ENCODE data around the gene YBX2.
"Not testable (repeated sequence)": the region's sequence is repeated elsewhere in the genome, so short reads cannot be mapped to it uniquely, and the experiment has no call there.

Gene YBX2

DNA sequence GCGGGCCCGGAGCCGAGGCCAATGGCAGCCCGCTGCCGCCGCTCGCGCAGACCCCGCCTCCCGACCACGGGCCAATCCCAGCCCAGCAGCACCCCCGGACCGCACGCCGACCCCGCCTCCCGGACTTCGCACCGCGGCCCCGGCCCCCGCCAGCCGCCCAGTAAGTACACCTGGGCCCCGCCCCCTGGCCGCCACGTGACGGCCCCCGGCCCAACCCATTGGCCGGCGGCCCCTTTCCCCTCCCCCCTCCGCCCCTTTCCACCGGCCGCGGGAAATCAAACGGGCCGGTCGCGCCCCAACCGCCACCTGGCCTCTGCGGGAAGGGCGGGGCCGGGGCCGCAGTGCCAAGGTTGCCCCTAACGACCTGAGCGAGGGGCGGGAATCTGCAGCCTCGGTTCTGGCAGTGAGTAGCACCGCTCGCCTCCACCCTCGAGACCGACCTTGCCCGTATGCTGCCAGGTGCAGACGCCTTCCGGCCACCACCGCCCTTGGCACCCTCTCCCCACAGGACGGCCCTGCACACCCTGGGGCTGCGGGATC, at the start of gene YBX2:
Gene YBX2 (minus strand): TSS at position 26 of the 540 bp plus-strand sequence. CDS start 139 bp downstream, outside the sequence.
- in situ Hi-C loops (cut with MboI; ENCODE audit: low sequenced_read_pairs) = no loop called here

GRCh38 chr17:7343250-7343649, 48.8 kb upstream of the YBX2 start:
- in situ Hi-C loops (cut with MboI; ENCODE audit: low sequenced_read_pairs) = no loop called here

DNA sequence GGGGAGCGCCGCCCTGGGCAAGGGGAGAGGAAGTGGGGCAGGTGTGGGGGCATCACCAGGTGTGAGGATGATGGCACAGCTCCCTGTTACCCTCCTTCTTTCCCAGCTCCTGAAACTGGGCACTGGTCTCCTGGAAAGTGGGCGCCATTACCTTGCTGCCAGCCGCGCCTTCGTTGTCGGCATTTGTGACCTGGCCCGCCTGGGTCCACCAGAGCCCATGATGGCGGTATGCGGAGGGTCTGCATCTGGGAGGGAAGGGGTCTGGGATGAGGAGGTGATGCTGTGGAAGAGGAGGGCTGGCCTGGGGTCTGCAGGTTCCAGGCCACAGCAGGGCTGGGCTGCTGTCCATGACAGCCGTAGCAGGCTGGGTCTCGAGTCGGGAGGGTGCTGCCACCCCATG, 47.4 kb upstream of the YBX2 start:
- in situ Hi-C loops (cut with MboI; ENCODE audit: low sequenced_read_pairs) = no loop called here

DNA sequence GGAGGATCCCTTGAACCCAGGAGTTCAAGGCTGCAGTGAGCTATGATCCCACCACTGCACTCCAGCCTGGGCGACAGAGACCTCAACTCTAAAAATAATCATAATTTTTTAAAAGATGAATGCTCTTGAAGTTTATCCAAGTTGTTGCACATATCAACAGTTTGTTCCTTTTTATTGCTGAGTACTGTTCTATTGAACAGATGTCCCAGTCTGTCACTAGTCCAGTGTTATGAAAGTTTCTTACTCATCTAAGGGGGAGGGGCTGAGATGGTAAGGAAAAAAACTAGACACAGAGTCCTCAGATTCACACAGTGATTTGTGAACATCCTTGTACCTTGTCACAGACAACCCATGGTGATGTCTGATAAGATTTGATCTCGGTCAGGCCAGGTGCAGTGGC, 45.7 kb upstream of the YBX2 start:
- in situ Hi-C loops (cut with MboI; ENCODE audit: low sequenced_read_pairs) = no loop called here

- in situ Hi-C loops (cut with MboI; ENCODE audit: low sequenced_read_pairs) = not testable (repeated sequence)
Measured at GRCh38 chr17:7337600-7337999, 43.2 kb upstream of the YBX2 start.

GRCh38 chr17:7336240-7337175, 42.1 kb upstream of the YBX2 start, which contains the start of gene ACAP1:
TSS of gene ACAP1 (plus strand) at chr17:7336529. CDS start at chr17:7336735, 206 bp downstream.
- in situ Hi-C loops (cut with MboI; ENCODE audit: low sequenced_read_pairs) = no loop called here

DNA sequence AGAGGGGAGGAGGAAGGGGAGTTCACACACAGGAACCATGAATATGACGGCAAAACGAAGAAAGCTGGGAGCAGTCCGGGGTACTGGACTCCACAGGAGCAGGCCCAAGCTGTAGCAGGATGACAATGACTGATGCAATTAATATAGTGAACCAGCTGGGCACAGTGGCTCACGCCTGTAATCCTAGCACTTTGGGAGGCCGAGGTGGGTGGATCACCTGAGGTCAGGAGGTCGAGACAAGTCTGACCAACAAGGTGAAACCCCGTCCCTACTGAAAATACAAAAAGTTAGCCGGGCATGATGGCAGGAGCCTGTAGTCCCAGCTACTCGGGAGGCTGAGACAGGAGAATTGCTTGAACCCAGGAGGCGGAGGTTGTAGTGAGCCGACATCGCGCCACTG, 41.3 kb upstream of the YBX2 start:
- in situ Hi-C loops (cut with MboI; ENCODE audit: low sequenced_read_pairs) = not testable (repeated sequence)

DNA sequence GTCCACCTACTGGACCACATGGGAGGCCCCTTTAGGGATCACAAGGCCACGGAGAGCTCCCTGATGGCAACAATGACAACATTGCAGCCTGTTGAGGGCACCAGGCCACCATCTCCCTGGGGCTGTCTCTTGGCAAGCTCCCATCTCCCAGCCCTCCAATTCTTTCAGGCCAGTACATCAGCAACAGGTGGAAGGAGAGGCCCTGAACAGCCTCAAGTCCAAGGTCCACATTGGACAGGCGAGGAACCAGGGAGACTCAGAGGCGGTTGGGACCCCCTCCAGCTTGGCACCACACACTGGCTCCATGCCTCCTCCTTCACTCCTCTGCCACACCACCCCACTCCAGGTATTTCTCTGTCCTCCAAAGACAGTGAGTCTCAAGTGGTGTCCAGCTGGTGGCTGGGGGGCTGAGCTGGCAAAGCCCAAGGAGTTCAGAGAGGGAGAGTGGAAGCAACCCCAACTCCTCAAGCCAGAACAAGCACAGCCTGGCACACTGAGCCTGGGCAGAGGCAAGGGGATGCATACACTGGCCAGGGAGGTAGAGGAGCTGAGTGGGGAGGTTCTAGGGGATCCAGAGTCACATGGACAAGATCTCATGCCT, 40.6 kb upstream of the YBX2 start:
- in situ Hi-C loops (cut with MboI; ENCODE audit: low sequenced_read_pairs) = no loop called here

DNA sequence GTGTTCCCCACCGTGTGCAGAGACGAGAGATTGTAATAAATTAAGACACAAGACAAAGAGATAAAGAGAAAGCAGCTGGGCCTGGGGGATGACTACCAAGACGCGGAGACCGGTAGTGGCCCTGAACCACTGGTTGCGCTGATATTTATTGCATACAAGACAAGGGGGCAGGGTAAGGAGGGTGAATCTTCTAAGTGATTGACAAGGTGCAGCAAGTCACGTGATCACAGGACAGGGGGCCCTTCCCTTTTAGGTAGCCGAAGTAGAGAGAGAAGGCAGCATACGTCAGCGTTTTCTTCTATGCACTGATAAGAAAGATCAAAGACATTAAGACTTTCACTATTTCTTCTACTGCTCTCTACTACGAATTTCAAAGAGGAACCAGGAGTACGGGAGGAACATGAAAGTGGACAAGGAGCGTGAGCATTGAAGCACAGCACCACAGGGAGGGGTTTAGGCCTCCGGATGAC, 38.2 kb upstream of the YBX2 start:
- in situ Hi-C loops (cut with MboI; ENCODE audit: low sequenced_read_pairs) = not testable (repeated sequence)

GRCh38 chr17:7332111-7332510, 37.7 kb upstream of the YBX2 start:
- in situ Hi-C loops (cut with MboI; ENCODE audit: low sequenced_read_pairs) = no loop called here

DNA sequence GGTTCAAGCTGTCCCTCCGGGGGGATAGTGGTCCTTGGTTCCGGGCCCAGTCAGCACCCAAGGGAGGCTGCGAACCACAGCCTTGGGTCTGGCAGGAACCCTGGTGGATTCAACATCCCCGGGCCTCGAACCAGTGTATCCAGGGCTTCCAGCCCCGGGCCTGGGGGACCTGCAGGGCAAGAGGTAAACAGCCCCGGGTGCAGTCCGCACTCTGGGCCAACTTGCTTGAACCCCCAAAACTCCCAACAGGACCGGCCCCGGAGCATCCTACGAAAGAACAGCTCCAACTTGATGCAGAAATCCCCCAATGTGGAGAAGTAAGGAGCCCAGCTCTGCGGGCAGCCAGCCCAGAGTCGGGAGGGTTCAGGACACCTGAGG, 36.2 kb upstream of the YBX2 start:
- in situ Hi-C loops (cut with MboI; ENCODE audit: low sequenced_read_pairs) = no loop called here

DNA sequence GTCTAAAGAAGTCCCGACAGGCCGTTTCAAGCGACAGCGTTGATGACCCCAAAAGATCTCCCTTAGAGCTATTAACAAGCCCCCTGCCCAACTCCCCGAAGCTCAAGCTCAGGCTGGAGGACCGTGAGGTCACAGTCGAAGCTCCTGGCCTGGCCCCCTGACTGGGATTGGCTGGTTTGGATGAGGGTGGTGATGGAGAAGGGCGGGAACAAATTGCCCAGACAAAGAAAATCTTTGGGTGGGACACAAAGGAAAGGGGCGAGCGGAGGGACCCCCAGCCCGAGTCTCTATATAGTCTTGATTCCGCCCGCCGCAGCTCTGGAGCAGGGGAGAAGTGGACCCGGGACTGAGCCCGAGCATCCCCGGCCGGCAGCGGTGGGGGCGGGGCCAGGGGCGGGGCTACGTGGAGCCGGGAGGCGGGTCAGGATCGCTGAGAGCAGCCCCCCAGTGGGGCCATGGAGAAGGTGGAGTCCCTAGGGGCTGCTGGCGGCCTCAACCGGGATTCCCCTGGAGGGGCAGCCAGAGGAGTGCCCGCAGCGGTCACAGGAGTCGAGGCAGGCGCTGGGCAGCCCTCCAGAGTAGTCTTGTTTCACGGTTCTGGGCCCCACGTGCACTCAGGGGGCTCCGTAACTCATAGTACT, 35.7 kb upstream of the YBX2 start:
- in situ Hi-C loops (cut with MboI; ENCODE audit: low sequenced_read_pairs) = no loop called here

GRCh38 chr17:7329374-7329996, 35.0 kb upstream of the YBX2 start:
- in situ Hi-C loops (cut with MboI; ENCODE audit: low sequenced_read_pairs) = no loop called here

GRCh38 chr17:7328840-7329373, 34.5 kb upstream of the YBX2 start, which contains the start of gene NEURL4:
TSS of gene NEURL4 (minus strand) at chr17:7329335. CDS start at chr17:7329312, 23 bp downstream.
- in situ Hi-C loops (cut with MboI; ENCODE audit: low sequenced_read_pairs) = no loop called here

DNA sequence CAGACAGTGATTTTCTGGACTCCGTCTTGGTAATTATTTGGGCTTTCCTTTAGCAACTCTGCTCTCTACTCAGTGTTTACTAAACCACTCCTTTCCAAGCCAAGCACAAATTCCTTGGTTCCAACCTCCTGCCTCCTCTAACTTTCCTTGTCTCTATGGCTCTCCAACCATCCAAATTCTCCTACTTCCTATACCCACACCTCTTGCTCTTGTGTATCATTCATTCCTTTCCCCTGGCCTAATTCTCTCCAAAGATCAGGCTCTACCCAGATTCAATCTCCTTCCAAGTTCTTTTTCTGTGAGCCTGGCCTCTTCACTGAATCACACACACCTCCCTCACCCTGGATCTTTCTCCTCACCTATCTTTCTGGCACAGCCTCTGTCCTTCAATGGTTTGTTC, 33.6 kb upstream of the YBX2 start:
- in situ Hi-C loops (cut with MboI; ENCODE audit: low sequenced_read_pairs) = no loop called here

GRCh38 chr17:7327501-7327900, 33.1 kb upstream of the YBX2 start:
- in situ Hi-C loops (cut with MboI; ENCODE audit: low sequenced_read_pairs) = no loop called here

GRCh38 chr17:7327056-7327455, 32.6 kb upstream of the YBX2 start:
- in situ Hi-C loops (cut with MboI; ENCODE audit: low sequenced_read_pairs) = no loop called here

- in situ Hi-C loops (cut with MboI; ENCODE audit: low sequenced_read_pairs) = no loop called here
Measured at GRCh38 chr17:7326186-7326585, 31.7 kb upstream of the YBX2 start.

DNA sequence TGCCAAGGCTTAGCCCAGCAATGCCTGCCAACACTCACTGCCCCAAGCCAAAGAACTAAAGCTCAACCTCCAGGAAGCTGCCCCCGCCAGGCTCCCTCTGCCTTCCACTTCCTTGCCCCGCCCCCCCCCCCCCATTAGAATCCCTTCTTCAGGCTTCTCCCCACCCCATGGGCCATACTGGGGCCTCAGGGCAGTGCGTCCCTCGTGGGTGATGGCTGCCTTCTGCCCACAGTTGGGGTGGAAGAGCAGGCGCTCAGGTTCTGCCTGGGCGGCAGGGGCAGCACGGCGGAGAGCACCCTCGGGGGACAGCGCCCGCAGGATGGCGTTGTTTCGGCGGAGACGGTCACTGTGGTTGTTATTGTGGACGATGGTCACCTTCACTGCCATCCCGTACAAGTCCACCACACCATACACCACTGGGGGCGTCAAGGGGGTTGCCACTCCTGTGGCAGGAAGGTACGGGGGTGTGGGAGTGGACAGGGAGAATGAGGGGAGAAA, 30.6 kb upstream of the YBX2 start:
- in situ Hi-C loops (cut with MboI; ENCODE audit: low sequenced_read_pairs) = no loop called here

- in situ Hi-C loops (cut with MboI; ENCODE audit: low sequenced_read_pairs) = no loop called here
Measured at GRCh38 chr17:7324438-7324779, 30.0 kb upstream of the YBX2 start.

All from HL-60/S4 treated with retinoic acid at 250 ng/mL for 4 days and 3 days (cell line).